Peyer's patch (tissue), 4 donors: ENCODE results near the gene KCNIP4. TPM values are rescaled to one million over a fixed set of nuclear protein-coding genes. Genes with fewer than 3 reads are reported as not detected.

Source experiments
- DNase-seq, 3 donors: peaks; one replicate each; pipeline ENCODE4 v3.0.0-alpha.2; 2017 to 2019
- H3K27ac ChIP-seq, 4 donors: fragments of 200-600 bp; sonication (generic); one replicate each; pipeline ENCODE4 v1.5.1; 2016 to 2019
- H3K27me3 ChIP-seq, 2 donors: fragments of 200-600 bp; sonication (generic); one replicate each; pipeline ENCODE4 v1.5.1; 2019
- H3K36me3 ChIP-seq, 3 donors: fragments of 200-600 bp; sonication (generic); one replicate each; pipeline ENCODE4 v1.5.1; 2016 to 2019
- H3K4me1 ChIP-seq, 4 donors: fragments of 200-600 bp; sonication (generic); one replicate each; pipeline ENCODE4 v1.5.1; 2016 to 2019
- H3K4me3 ChIP-seq, 4 donors: fragments of 200-600 bp; sonication (generic); 1 replicate in 3 of 4; 2 replicates in 1 of 4; pipeline ENCODE4 v1.5.1; 2016 to 2019; ENCODE audit warnings: mild to moderate bottlenecking in 1 of 4
- H3K9me3 ChIP-seq, 4 donors: fragments of 200-600 bp; sonication (generic); one replicate each; pipeline ENCODE4 v1.5.1; 2016 to 2019; ENCODE audit warnings: mild to moderate bottlenecking in 1 of 4
- CTCF ChIP-seq, 6 experiments: fragments of 450-650 bp in 4 of 6; fragments of 200-600 bp in 2 of 6; sonication (generic) in 1 of 6; IDR thresholded peaks; one replicate each; pipeline ENCODE4 v1.5.1; 2017 to 2019; ENCODE audit warnings: antibody characterized with exemption in 6 of 6, mild to moderate bottlenecking in 3 of 6, moderate library complexity in 1 of 6
- POLR2A ChIP-seq, 2 donors: fragments of 450-650 bp; IDR thresholded peaks; one replicate each; pipeline ENCODE4 v1.5.1; 2017; ENCODE audit warnings: antibody characterized with exemption in 2 of 2, mild to moderate bottlenecking in 2 of 2, moderate library complexity in 2 of 2
- total RNA-seq, 4 donors: library from RNA; depleted of rRNA; stranded (reverse); fragments of >200 nt; gene quantifications; one replicate each; pipeline ENCODE4 v1.1.0, GENCODE V29; 2016

The KCNIP4 gene
- total RNA-seq, 4 donors from 2014 or later: 2.8 TPM; not detected in 3

- Histone ChIP-seq H3K9me3 (no peaks in the 10 kb centered on the region), H3K4me3 (no peak overlapping the region), H3K4me1 (no peaks in the 10 kb centered on the region), H3K36me3 (no peaks in the 10 kb centered on the region), H3K27me3 (no peaks in the 10 kb centered on the region), H3K27ac (no peak overlapping the region)
- no peak for DNase-seq
- peak in 2 of 6 experiments; percentile 17 to 21 for TF ChIP-seq CTCF (IDR thresholded peaks at IDR 0.05)
- no peak for TF ChIP-seq POLR2A (IDR thresholded peaks at IDR 0.05)
These were observed 436.2 kb downstream of the KCNIP4 start for GRCh38 chr4:21512353-21512752.

- TF ChIP-seq POLR2A (IDR thresholded peaks at IDR 0.05) (no peak), CTCF (IDR thresholded peaks at IDR 0.05) (no peak)
- Histone ChIP-seq H3K36me3 (no peaks in the 10 kb centered on the region), H3K27ac (no peak overlapping the region), H3K9me3 (no peaks in the 10 kb centered on the region), H3K27me3 (no peaks in the 10 kb centered on the region), H3K4me3 (no peak overlapping the region), H3K4me1 (no peaks in the 10 kb centered on the region)
- no peak for DNase-seq
These were observed 441.1 kb downstream of the KCNIP4 start for GRCh38 chr4:21507439-21507838.

- TF ChIP-seq POLR2A (IDR thresholded peaks at IDR 0.05) (no peak), CTCF (IDR thresholded peaks at IDR 0.05) (no peak)
- no peaks in the 10 kb centered on the region for H3K36me3 ChIP-seq
- H3K4me1 ChIP-seq: no peaks in the 10 kb centered on the region
These were observed 457.9 kb downstream of the KCNIP4 start for GRCh38 chr4:21490682-21491081.

GRCh38 chr4:21476757-21477156 is 471.8 kb downstream of the KCNIP4 start:
- DNase-seq: no peak
- no peak overlapping the region for H3K4me3 ChIP-seq
- H3K4me1 ChIP-seq: no peaks in the 10 kb centered on the region
- no peaks in the 10 kb centered on the region for H3K27me3 ChIP-seq
- H3K9me3 ChIP-seq: no peaks in the 10 kb centered on the region
- no peaks in the 10 kb centered on the region for H3K36me3 ChIP-seq
- TF ChIP-seq CTCF (IDR thresholded peaks at IDR 0.05): no peak
- no peak for TF ChIP-seq POLR2A (IDR thresholded peaks at IDR 0.05)
- no peak overlapping the region for H3K27ac ChIP-seq

More at GRCh38 chr4:21490682-21491081, 457.9 kb downstream of the KCNIP4 start:
- DNase-seq: no peak
- H3K4me3 ChIP-seq: no peak overlapping the region
- no peaks in the 10 kb centered on the region for H3K9me3 ChIP-seq
- H3K27ac ChIP-seq: no peak overlapping the region
- H3K27me3 ChIP-seq: no peaks in the 10 kb centered on the region

- Histone ChIP-seq H3K9me3 (no peaks in the 10 kb centered on the region), H3K27ac (no peak overlapping the region), H3K36me3 (no peaks in the 10 kb centered on the region), H3K4me1 (no peaks in the 10 kb centered on the region), H3K4me3 (no peak overlapping the region), H3K27me3 (no peaks in the 10 kb centered on the region)
- no peak for DNase-seq
- no peak for TF ChIP-seq CTCF (IDR thresholded peaks at IDR 0.05)
These were observed 474.4 kb downstream of the KCNIP4 start for GRCh38 chr4:21474195-21474594.

- no peak for DNase-seq
- Histone ChIP-seq H3K9me3 (no peaks in the 10 kb centered on the region), H3K4me1 (no peaks in the 10 kb centered on the region), H3K27ac (no peak overlapping the region), H3K36me3 (no peaks in the 10 kb centered on the region), H3K27me3 (no peaks in the 10 kb centered on the region), H3K4me3 (no peak overlapping the region)
- no peak for TF ChIP-seq CTCF (IDR thresholded peaks at IDR 0.05)
- no peak for TF ChIP-seq POLR2A (IDR thresholded peaks at IDR 0.05)
These were observed 478.0 kb downstream of the KCNIP4 start for GRCh38 chr4:21470535-21470934.
